ENCODE data around the gene KCNT1.

GRCh38 chr9:135701067-135701958, 672 bp upstream of the KCNT1 start:
- TF ChIP-seq, protein P1, sequence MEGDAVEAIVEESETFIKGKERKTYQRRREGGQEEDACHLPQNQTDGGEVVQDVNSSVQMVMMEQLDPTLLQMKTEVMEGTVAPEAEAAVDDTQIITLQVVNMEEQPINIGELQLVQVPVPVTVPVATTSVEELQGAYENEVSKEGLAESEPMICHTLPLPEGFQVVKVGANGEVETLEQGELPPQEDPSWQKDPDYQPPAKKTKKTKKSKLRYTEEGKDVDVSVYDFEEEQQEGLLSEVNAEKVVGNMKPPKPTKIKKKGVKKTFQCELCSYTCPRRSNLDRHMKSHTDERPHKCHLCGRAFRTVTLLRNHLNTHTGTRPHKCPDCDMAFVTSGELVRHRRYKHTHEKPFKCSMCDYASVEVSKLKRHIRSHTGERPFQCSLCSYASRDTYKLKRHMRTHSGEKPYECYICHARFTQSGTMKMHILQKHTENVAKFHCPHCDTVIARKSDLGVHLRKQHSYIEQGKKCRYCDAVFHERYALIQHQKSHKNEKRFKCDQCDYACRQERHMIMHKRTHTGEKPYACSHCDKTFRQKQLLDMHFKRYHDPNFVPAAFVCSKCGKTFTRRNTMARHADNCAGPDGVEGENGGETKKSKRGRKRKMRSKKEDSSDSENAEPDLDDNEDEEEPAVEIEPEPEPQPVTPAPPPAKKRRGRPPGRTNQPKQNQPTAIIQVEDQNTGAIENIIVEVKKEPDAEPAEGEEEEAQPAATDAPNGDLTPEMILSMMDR (IDR thresholded peaks at IDR 0.05): no peak
- TF ChIP-seq POLR2A (IDR thresholded peaks at IDR 0.05): no peak
